Left ventricle myocardium inferior (tissue), 1 donor: ENCODE results near the gene ANGEL1. TPM values are rescaled to one million over a fixed set of nuclear protein-coding genes. Genes with fewer than 3 reads are reported as not detected.

ENCODE experiments used
- DNase-seq: peaks from one replicate; pipeline ENCODE4 v3.0.0-alpha.2; 2020
- H3K27ac ChIP-seq: fragments of 200-600 bp; replicated peaks from 2 replicates; pipeline ENCODE4 v1.8.0; 2021
- H3K27me3 ChIP-seq: fragments of 200-600 bp; 2 replicates; pipeline ENCODE4 v1.8.0; 2021; ENCODE audit warnings: low read depth
- H3K36me3 ChIP-seq: fragments of 200-600 bp; 2 replicates; pipeline ENCODE4 v1.8.0; 2021
- H3K4me1 ChIP-seq: fragments of 200-600 bp; 2 replicates; pipeline ENCODE4 v1.8.0; 2021
- H3K4me3 ChIP-seq: fragments of 200-600 bp; 2 replicates; pipeline ENCODE4 v1.8.0; 2021; ENCODE audit warnings: mild to moderate bottlenecking, moderate library complexity
- H3K9me3 ChIP-seq: fragments of 200-600 bp; replicated peaks from 2 replicates; pipeline ENCODE4 v1.8.0; 2021
- intact Hi-C: fragments of 100-400 bp; cut with micrococcal nuclease; formaldehyde crosslinking; loops from one replicate; pipeline ENCODE4 v1.11.0; 2022
- total RNA-seq: library from RNA; stranded (reverse); fragmentation: NEBNext Ultra II Directional; extraction: Animal tissue kit (Norgen Biotek cat#: 25700); gene quantifications from one replicate; pipeline ENCODE4 v1.2.1, GENCODE V29; 2021
- TF ChIP-seq, protein P1 (sequence below): fragments of 200-600 bp; IDR thresholded peaks from 2 replicates; pipeline ENCODE4 v1.8.0; 2021; ENCODE audit warnings: antibody characterized with exemption, mild to moderate bottlenecking, borderline replicate concordance
- donor health status: DM: no; HTN: yes; CAD: no; lungs with severe emphysema.

ANGEL1 gene
- total RNA-seq, 1 donor from 2014 or later, result 9.3 TPM

GRCh38 chr14:76792422-76792821, 20.3 kb downstream of the ANGEL1 start:
- Histone ChIP-seq H3K4me1 (no peaks in the 10 kb centered on the region), H3K27me3 (no peaks in the 10 kb centered on the region), H3K4me3 (no peak overlapping the region), H3K36me3 (peaks cover 90% of the 10 kb centered on the region), H3K27ac (no peak overlapping the region), H3K9me3 (peaks cover 11% of the 10 kb centered on the region)
- no peak for DNase-seq
- intact Hi-C loops, result no loop called here
- TF ChIP-seq, protein P1, sequence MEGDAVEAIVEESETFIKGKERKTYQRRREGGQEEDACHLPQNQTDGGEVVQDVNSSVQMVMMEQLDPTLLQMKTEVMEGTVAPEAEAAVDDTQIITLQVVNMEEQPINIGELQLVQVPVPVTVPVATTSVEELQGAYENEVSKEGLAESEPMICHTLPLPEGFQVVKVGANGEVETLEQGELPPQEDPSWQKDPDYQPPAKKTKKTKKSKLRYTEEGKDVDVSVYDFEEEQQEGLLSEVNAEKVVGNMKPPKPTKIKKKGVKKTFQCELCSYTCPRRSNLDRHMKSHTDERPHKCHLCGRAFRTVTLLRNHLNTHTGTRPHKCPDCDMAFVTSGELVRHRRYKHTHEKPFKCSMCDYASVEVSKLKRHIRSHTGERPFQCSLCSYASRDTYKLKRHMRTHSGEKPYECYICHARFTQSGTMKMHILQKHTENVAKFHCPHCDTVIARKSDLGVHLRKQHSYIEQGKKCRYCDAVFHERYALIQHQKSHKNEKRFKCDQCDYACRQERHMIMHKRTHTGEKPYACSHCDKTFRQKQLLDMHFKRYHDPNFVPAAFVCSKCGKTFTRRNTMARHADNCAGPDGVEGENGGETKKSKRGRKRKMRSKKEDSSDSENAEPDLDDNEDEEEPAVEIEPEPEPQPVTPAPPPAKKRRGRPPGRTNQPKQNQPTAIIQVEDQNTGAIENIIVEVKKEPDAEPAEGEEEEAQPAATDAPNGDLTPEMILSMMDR, result no peak

GRCh38 chr14:76786601-76787000, 26.1 kb downstream of the ANGEL1 start:
- Histone ChIP-seq H3K9me3 (peaks cover 4% of the 10 kb centered on the region), H3K36me3 (peaks cover 70% of the 10 kb centered on the region), H3K27me3 (no peaks in the 10 kb centered on the region), H3K4me1 (peaks cover 45% of the 10 kb centered on the region), H3K4me3 (no peak overlapping the region), H3K27ac (no peak overlapping the region)
- no peak for DNase-seq
- TF ChIP-seq, protein P1, result no peak
- intact Hi-C loops, result no loop called here

DNA sequence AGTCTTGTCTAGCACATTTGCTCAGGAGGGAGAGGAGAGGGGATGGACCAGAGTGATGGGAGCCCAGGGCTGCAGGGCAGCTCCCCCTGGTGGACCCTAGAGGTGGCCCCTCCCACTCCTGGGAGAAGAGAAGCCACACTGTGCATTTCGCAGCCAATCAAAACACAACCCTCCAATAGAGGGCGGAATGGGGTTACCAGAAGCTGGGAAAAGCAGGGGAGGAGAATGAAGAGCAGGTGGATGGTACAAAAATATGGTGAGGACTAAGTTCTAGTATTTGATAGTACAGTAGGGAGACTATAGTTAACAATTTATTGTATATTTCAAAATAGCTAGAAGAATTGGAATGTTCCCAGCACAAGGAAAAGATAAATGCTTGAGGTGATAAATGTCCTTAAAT, 27.8 kb downstream of the ANGEL1 start:
- Histone ChIP-seq H3K4me3 (no peak overlapping the region), H3K36me3 (peaks cover 53% of the 10 kb centered on the region), H3K4me1 (peaks cover 62% of the 10 kb centered on the region), H3K27me3 (no peaks in the 10 kb centered on the region), H3K27ac (peak overlapping the region; percentile 70), H3K9me3 (no peaks in the 10 kb centered on the region)
- TF ChIP-seq, protein P1, result peak; percentile 95
- DNase-seq, result peak; percentile 84
- intact Hi-C loops, result loop anchor here (5.0 kb wide), 1 partner anchor 73 kb away; no protein-coding TSS in a partner anchor

DNA sequence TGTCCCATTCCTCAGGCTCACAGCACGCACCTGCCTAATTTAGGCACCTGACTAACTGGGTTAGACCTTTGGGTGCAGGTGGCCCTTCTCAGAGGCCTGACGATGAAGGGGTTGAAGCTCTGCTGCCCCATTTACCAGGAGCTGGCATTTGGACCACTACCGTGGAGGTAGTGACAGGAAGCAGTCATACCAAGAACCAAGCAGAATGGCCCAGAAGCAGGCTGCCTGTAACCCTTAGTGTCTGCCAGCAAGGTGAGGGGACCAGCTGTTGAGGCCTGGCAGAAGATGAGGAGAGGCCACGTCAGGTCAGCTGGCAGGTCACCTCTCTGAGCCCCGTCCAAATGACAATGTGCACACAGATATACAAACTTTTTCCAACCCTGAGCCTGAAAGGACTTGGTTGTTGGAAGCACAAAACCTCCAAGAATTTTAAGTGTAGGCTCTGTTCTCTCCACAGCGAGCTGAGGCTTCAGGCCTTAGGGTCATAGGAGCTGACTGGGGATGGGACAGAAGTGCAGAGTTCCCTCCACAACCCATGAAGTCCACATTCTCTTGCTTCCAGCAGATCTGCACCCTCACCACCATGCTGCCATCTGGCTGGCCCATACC, 28.3 kb downstream of the ANGEL1 start:
- H3K27me3 ChIP-seq, result no peaks in the 10 kb centered on the region
- intact Hi-C loops, result loop anchor here (5.0 kb wide), 1 partner anchor 72 kb away; no protein-coding TSS in a partner anchor
- H3K27ac ChIP-seq, result peak overlapping the region; percentile 70
- TF ChIP-seq, protein P1, result no peak
- no peak for DNase-seq
- no peaks in the 10 kb centered on the region for H3K9me3 ChIP-seq
- H3K4me1 ChIP-seq, result peaks cover 64% of the 10 kb centered on the region
- peaks cover 53% of the 10 kb centered on the region for H3K36me3 ChIP-seq
- H3K4me3 ChIP-seq, result no peak overlapping the region

GRCh38 chr14:76782885-76783566, 29.7 kb downstream of the ANGEL1 start:
- TF ChIP-seq, protein P1, result no peak
- intact Hi-C loops, result loop anchor here (5.0 kb wide), 1 partner anchor 71 kb away; no protein-coding TSS in a partner anchor

More at GRCh38 chr14:76782885-76783566, 29.7 kb downstream of the ANGEL1 start:
- Histone ChIP-seq H3K36me3 (peaks cover 48% of the 10 kb centered on the region), H3K27ac (peak overlapping the region; percentile 70), H3K4me1 (peaks cover 66% of the 10 kb centered on the region), H3K9me3 (no peaks in the 10 kb centered on the region), H3K27me3 (no peaks in the 10 kb centered on the region), H3K4me3 (no peak overlapping the region)
- DNase-seq, result no peak
